Measurements from ENCODE around the gene METTL22.

Gene METTL22

DNA sequence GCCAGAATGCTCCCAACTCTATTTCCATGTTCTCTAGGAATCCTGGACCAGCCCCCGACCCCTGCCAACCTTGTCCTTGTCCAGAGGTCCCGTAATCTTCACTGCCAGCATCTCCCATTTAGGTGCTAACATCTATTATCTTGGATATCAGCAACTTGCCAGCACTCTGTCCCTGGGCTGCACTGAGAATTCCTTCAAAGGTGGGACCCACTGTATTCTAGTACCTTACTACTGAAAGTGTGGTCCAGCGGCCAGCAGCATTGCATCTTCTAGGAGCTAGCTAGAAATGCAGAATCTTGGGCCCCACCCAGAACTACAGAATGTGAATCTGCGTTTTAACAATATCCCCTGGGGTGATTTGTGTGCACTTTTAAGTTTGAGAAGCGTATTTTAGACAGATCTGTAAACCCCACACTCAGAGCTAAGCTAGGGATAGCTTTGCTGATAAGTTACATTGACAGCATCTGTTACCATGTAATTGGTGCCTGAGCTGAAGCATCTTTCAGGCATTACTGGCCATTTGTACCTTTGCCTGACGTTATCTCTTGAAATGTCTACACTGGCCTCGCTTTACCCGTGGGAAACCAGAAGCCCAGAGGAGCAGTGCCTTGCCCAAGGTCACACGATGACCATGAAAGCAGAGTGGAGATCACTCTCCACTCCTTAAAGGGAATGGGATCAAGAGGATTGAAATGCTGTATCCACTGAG lies 61.2 kb downstream of the METTL22 start:
- H3K4me1 ChIP-seq (ENCODE audit: control insufficient read depth in 1 of 2, insufficient read depth in 1 of 2, low read depth in 1 of 2, low read length in 1 of 2), result no peaks in the 10 kb centered on the region
- no peak overlapping the region for H3K27ac ChIP-seq
- H3K9me3 ChIP-seq, result no peaks in the 10 kb centered on the region
- H3K4me3 ChIP-seq (ENCODE audit: low read depth in 1 of 2, low read length in 1 of 2), result no peak overlapping the region
- no peaks in the 10 kb centered on the region for H3K27me3 ChIP-seq
- TF ChIP-seq, protein P1, sequence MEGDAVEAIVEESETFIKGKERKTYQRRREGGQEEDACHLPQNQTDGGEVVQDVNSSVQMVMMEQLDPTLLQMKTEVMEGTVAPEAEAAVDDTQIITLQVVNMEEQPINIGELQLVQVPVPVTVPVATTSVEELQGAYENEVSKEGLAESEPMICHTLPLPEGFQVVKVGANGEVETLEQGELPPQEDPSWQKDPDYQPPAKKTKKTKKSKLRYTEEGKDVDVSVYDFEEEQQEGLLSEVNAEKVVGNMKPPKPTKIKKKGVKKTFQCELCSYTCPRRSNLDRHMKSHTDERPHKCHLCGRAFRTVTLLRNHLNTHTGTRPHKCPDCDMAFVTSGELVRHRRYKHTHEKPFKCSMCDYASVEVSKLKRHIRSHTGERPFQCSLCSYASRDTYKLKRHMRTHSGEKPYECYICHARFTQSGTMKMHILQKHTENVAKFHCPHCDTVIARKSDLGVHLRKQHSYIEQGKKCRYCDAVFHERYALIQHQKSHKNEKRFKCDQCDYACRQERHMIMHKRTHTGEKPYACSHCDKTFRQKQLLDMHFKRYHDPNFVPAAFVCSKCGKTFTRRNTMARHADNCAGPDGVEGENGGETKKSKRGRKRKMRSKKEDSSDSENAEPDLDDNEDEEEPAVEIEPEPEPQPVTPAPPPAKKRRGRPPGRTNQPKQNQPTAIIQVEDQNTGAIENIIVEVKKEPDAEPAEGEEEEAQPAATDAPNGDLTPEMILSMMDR (IDR thresholded peaks at IDR 0.05), result no peak
- H3K36me3 ChIP-seq, result peaks cover 7% of the 10 kb centered on the region

DNA sequence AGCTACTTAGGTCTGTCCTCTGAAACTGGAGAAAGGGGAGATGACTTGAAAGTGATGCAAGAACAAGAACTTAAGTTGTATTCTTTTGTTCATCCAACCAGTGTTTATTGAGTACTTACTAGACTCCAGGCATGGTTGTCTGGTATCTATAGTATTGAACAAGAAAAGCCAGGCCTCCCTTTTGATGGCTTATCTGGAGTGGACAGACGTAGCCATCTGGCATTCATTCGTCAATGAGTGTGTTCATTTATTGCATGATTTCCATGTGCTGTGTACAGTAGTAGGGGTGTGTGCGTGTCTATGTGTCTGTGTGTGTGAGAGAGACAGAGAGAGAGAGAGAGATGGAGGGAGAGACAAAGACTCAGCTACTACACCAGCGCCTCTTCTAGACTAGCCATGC lies 62.1 kb downstream of the METTL22 start:
- Histone ChIP-seq H3K9me3 (no peaks in the 10 kb centered on the region), H3K36me3 (peaks cover 7% of the 10 kb centered on the region), H3K27ac (no peak overlapping the region), H3K4me1 (ENCODE audit: control insufficient read depth in 1 of 2, insufficient read depth in 1 of 2, low read depth in 1 of 2, low read length in 1 of 2) (no peaks in the 10 kb centered on the region), H3K27me3 (no peaks in the 10 kb centered on the region), H3K4me3 (ENCODE audit: low read depth in 1 of 2, low read length in 1 of 2) (no peak overlapping the region)
- TF ChIP-seq, protein P1 (IDR thresholded peaks at IDR 0.05), result no peak

DNA sequence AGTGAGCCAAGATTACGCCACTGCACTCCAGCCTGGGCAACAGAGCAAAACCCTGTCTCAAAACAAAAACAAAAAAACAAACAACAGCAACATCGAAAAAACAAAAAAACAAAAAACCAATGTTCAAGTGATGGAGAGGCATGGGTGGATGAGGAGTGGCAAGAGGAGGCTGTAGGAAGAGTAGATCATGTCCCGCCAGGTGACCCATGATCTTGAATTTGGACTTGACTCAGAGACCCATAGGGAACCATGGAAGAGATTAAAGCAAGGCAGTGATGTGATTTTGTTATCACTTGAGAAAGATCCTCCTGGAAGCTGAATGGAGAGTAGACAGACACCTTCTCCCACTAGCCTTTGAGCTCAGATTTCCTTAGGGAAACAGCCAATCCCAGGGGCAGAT lies 64.1 kb downstream of the METTL22 start:
- Histone ChIP-seq H3K4me1 (ENCODE audit: control insufficient read depth in 1 of 2, insufficient read depth in 1 of 2, low read depth in 1 of 2, low read length in 1 of 2) (no peaks in the 10 kb centered on the region), H3K27me3 (no peaks in the 10 kb centered on the region), H3K9me3 (no peaks in the 10 kb centered on the region), H3K27ac (no peak overlapping the region), H3K36me3 (peaks cover 7% of the 10 kb centered on the region), H3K4me3 (ENCODE audit: low read depth in 1 of 2, low read length in 1 of 2) (no peak overlapping the region)
- TF ChIP-seq, protein P1 (IDR thresholded peaks at IDR 0.05), result no peak

DNA sequence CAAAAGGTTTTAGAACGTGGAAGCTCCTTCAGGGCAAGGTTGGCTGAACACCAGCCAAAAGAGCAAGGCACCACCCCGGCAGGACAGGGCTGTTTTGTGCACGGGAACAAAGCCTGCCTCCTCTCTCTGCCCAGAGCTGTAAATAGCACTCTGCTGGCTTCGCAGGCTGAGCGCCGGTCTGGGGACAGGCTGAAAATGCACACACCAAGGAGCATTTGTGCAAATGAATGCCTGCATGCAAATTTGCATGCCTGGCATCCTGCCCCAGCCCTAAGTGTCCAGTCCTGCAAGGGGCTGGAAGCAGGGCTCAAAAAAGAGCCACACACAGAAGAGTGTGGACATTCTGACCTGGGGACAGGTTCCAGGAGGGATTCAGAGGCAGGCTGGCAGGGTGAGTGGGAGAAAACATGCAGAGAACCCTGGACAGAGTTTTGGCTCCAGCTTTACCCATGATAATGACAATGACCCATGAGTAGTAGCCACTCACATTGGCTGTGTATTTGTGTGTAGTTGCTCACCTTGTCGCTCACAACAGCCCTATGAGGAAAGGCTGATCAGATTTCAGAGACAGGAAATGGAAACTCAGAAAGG lies 64.6 kb downstream of the METTL22 start:
- Histone ChIP-seq H3K27ac (no peak overlapping the region), H3K36me3 (peaks cover 7% of the 10 kb centered on the region), H3K4me3 (ENCODE audit: low read depth in 1 of 2, low read length in 1 of 2) (no peak overlapping the region), H3K27me3 (no peaks in the 10 kb centered on the region), H3K9me3 (no peaks in the 10 kb centered on the region), H3K4me1 (ENCODE audit: control insufficient read depth in 1 of 2, insufficient read depth in 1 of 2, low read depth in 1 of 2, low read length in 1 of 2) (no peaks in the 10 kb centered on the region)
- TF ChIP-seq, protein P1 (IDR thresholded peaks at IDR 0.05), result no peak

DNA sequence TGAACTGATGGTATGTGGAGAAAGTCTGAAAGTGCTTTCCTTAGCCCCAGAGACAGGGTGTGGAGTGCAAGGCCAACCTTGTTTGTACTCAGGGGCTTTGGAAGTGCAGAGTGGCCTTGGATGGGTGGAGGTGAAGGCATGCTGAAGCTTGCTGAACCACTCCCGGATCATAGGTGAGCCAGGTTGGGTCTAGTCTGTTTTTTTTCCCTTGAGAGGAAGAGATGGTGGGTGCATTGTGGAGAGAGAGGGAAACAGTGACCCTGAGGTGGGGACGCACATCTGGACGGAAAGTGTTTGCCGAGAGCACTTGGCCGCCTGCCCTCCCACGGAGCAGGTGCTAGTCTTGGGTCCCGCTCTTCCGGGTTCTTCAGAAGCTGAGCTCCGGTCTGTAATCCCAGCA lies 65.4 kb downstream of the METTL22 start:
- H3K4me1 ChIP-seq (ENCODE audit: control insufficient read depth in 1 of 2, insufficient read depth in 1 of 2, low read depth in 1 of 2, low read length in 1 of 2), result no peaks in the 10 kb centered on the region
- no peaks in the 10 kb centered on the region for H3K9me3 ChIP-seq
- H3K36me3 ChIP-seq, result peaks cover 7% of the 10 kb centered on the region
- H3K27me3 ChIP-seq, result no peaks in the 10 kb centered on the region
- no peak overlapping the region for H3K27ac ChIP-seq
- no peak overlapping the region for H3K4me3 ChIP-seq (ENCODE audit: low read depth in 1 of 2, low read length in 1 of 2)
- TF ChIP-seq, protein P1 (IDR thresholded peaks at IDR 0.05), result no peak

Measured in neutrophil (primary cell).